Measurements from ENCODE around the gene BTBD9.

BTBD9 gene

GRCh38 chr6:38283734-38284362 lies 355.9 kb downstream of the BTBD9 start:
- H3K4me1 ChIP-seq (ENCODE audit: control insufficient read depth in 5 of 5, insufficient read depth in 5 of 5, low read length in 5 of 5): peaks cover 0 to 5% (median 0%) of the 10 kb centered on the region in 5 donors
- no peak overlapping the region for H3K9ac ChIP-seq (ENCODE audit: low read length in 5 of 5)
- H3K4me3 ChIP-seq (ENCODE audit: low read depth in 1 of 5, low read length in 5 of 5): no peak overlapping the region
- H3K27me3 ChIP-seq (ENCODE audit: control insufficient read depth in 5 of 5, insufficient read depth in 4 of 5, low read length in 5 of 5): no peaks in the 10 kb centered on the region
- H3K27ac ChIP-seq (ENCODE audit: low read depth, low read length): no peak overlapping the region
- no peaks in the 10 kb centered on the region for H3K9me3 ChIP-seq (ENCODE audit: control insufficient read depth in 5 of 5, low read length in 5 of 5)
- H3K36me3 ChIP-seq (ENCODE audit: control insufficient read depth in 5 of 5, insufficient read depth in 5 of 5, low read length in 5 of 5): peaks cover 0 to 5% (median 4%) of the 10 kb centered on the region in 5 donors

- Histone ChIP-seq H3K4me1 (ENCODE audit: control insufficient read depth in 5 of 5, insufficient read depth in 5 of 5, low read length in 5 of 5) (peaks cover 0 to under 1% (median 0%) of the 10 kb centered on the region in 5 donors), H3K4me3 (ENCODE audit: low read depth in 1 of 5, low read length in 5 of 5) (no peak overlapping the region), H3K27me3 (ENCODE audit: control insufficient read depth in 5 of 5, insufficient read depth in 4 of 5, low read length in 5 of 5) (no peaks in the 10 kb centered on the region), H3K9ac (ENCODE audit: low read length in 5 of 5) (no peak overlapping the region), H3K27ac (ENCODE audit: low read depth, low read length) (no peak overlapping the region), H3K36me3 (ENCODE audit: control insufficient read depth in 5 of 5, insufficient read depth in 5 of 5, low read length in 5 of 5) (peaks cover 0 to 5% (median 4%) of the 10 kb centered on the region in 5 donors), H3K9me3 (ENCODE audit: control insufficient read depth in 5 of 5, low read length in 5 of 5) (no peaks in the 10 kb centered on the region)
Measured at GRCh38 chr6:38282911-38283310, 356.8 kb downstream of the BTBD9 start.

DNA sequence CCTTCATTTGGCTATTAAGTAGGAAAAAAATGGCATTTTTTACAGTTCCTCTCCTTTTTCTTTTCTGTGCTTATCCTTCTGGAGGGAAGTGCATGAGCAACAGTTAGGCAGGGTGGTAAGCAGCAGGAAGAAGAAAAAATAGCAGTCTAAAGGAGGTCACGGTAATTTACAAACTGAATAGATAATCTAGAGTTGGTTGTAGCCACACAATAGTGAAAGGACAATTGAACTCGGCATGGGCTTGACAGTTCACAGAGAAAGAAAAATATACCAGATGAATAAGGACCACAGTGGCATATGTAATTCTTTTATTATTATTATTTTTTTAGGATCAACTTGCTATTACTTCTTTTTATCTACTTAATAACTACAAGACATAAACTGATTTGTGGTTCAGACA lies 358.6 kb downstream of the BTBD9 start:
- Histone ChIP-seq H3K4me3 (ENCODE audit: low read depth in 1 of 5, low read length in 5 of 5) (no peak overlapping the region), H3K27ac (ENCODE audit: low read depth, low read length) (no peak overlapping the region), H3K4me1 (ENCODE audit: control insufficient read depth in 5 of 5, insufficient read depth in 5 of 5, low read length in 5 of 5) (no peaks in the 10 kb centered on the region), H3K9ac (ENCODE audit: low read length in 5 of 5) (no peak overlapping the region), H3K9me3 (ENCODE audit: control insufficient read depth in 5 of 5, low read length in 5 of 5) (no peaks in the 10 kb centered on the region), H3K36me3 (ENCODE audit: control insufficient read depth in 5 of 5, insufficient read depth in 5 of 5, low read length in 5 of 5) (no peaks in the 10 kb centered on the region), H3K27me3 (ENCODE audit: control insufficient read depth in 5 of 5, insufficient read depth in 4 of 5, low read length in 5 of 5) (no peaks in the 10 kb centered on the region)

- H3K9me3 ChIP-seq (ENCODE audit: control insufficient read depth in 5 of 5, low read length in 5 of 5): no peaks in the 10 kb centered on the region
- no peaks in the 10 kb centered on the region for H3K4me1 ChIP-seq (ENCODE audit: control insufficient read depth in 5 of 5, insufficient read depth in 5 of 5, low read length in 5 of 5)
- no peak overlapping the region for H3K9ac ChIP-seq (ENCODE audit: low read length in 5 of 5)
- no peaks in the 10 kb centered on the region for H3K36me3 ChIP-seq (ENCODE audit: control insufficient read depth in 5 of 5, insufficient read depth in 5 of 5, low read length in 5 of 5)
- no peak overlapping the region for H3K4me3 ChIP-seq (ENCODE audit: low read depth in 1 of 5, low read length in 5 of 5)
- H3K27me3 ChIP-seq (ENCODE audit: control insufficient read depth in 5 of 5, insufficient read depth in 4 of 5, low read length in 5 of 5): no peaks in the 10 kb centered on the region
- H3K27ac ChIP-seq (ENCODE audit: low read depth, low read length): no peak overlapping the region
Measured at GRCh38 chr6:38279963-38280588, 359.7 kb downstream of the BTBD9 start.

GRCh38 chr6:38279423-38279822 lies 360.3 kb downstream of the BTBD9 start:
- Histone ChIP-seq H3K9me3 (ENCODE audit: control insufficient read depth in 5 of 5, low read length in 5 of 5) (no peaks in the 10 kb centered on the region), H3K27ac (ENCODE audit: low read depth, low read length) (no peak overlapping the region), H3K4me3 (ENCODE audit: low read depth in 1 of 5, low read length in 5 of 5) (no peak overlapping the region), H3K27me3 (ENCODE audit: control insufficient read depth in 5 of 5, insufficient read depth in 4 of 5, low read length in 5 of 5) (no peaks in the 10 kb centered on the region), H3K36me3 (ENCODE audit: control insufficient read depth in 5 of 5, insufficient read depth in 5 of 5, low read length in 5 of 5) (no peaks in the 10 kb centered on the region), H3K9ac (ENCODE audit: low read length in 5 of 5) (no peak overlapping the region), H3K4me1 (ENCODE audit: control insufficient read depth in 5 of 5, insufficient read depth in 5 of 5, low read length in 5 of 5) (no peaks in the 10 kb centered on the region)

DNA sequence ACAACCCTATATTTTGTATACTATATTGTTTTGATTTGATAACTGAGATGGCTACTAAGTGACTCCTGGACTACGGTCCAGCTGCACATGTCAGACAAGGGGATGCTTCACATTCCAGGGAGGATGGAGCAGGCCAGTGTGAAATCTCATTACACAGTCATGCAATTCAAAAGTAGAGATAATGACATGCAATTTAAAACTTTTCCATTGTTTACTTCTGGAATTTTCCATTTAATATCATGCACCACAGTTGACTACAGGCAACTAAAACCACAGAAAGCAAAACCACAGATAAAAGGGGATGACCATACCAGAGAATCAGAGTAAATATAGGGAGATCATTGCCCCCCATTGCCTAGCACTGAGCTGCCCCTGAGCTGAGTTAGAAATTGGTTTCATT lies 366.4 kb downstream of the BTBD9 start:
- no peaks in the 10 kb centered on the region for H3K36me3 ChIP-seq (ENCODE audit: control insufficient read depth in 5 of 5, insufficient read depth in 5 of 5, low read length in 5 of 5)
- no peak overlapping the region for H3K9ac ChIP-seq (ENCODE audit: low read length in 5 of 5)
- no peak overlapping the region for H3K27ac ChIP-seq (ENCODE audit: low read depth, low read length)
- H3K9me3 ChIP-seq (ENCODE audit: control insufficient read depth in 5 of 5, low read length in 5 of 5): no peaks in the 10 kb centered on the region
- no peaks in the 10 kb centered on the region for H3K27me3 ChIP-seq (ENCODE audit: control insufficient read depth in 5 of 5, insufficient read depth in 4 of 5, low read length in 5 of 5)
- H3K4me3 ChIP-seq (ENCODE audit: low read depth in 1 of 5, low read length in 5 of 5): no peak overlapping the region
- peaks cover 0 to 27% (median 13%) of the 10 kb centered on the region in 5 donors for H3K4me1 ChIP-seq (ENCODE audit: control insufficient read depth in 5 of 5, insufficient read depth in 5 of 5, low read length in 5 of 5)

DNA sequence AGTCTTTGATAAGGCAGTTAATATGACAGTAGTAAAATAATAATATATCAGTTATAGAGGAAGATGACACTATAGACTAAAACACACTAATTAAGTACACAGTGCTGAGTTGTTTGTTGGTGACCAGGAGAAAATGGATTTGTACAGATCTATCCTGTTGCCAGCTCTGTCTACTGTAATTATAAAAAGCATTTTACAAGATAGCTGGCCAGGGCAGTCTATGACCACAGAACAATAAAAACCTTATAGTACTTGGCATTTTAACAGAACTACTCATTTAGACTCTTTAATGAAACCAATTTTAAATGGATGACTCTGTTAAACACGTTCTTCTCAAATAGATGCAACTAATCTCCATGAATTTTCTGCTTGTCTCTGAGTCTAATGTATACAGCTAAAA lies 367.5 kb downstream of the BTBD9 start:
- H3K4me3 ChIP-seq (ENCODE audit: low read depth in 1 of 5, low read length in 5 of 5): no peak overlapping the region
- H3K36me3 ChIP-seq (ENCODE audit: control insufficient read depth in 5 of 5, insufficient read depth in 5 of 5, low read length in 5 of 5): no peaks in the 10 kb centered on the region
- no peaks in the 10 kb centered on the region for H3K9me3 ChIP-seq (ENCODE audit: control insufficient read depth in 5 of 5, low read length in 5 of 5)
- H3K4me1 ChIP-seq (ENCODE audit: control insufficient read depth in 5 of 5, insufficient read depth in 5 of 5, low read length in 5 of 5): peaks cover 0 to 30% (median 15%) of the 10 kb centered on the region in 5 donors
- no peaks in the 10 kb centered on the region for H3K27me3 ChIP-seq (ENCODE audit: control insufficient read depth in 5 of 5, insufficient read depth in 4 of 5, low read length in 5 of 5)
- H3K27ac ChIP-seq (ENCODE audit: low read depth, low read length): no peak overlapping the region
- no peak overlapping the region for H3K9ac ChIP-seq (ENCODE audit: low read length in 5 of 5)

DNA sequence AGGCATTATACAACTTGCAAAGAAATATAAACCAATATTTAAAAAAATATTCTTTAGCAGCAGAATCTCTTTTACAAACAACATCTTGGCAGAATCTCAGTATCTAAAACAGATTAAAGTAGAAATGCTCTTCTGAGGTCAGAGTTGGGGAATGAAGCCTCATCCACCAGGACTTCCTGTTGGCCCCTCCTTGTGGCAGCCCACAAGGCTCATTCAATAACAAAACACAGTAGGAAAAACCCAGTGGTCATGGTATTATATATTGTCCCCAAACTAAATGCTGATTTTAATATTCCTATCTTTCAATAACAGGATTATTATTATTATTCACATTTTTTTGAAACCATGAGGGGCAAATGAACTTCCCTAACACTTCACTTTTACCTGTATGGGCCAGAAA lies 368.6 kb downstream of the BTBD9 start:
- H3K36me3 ChIP-seq (ENCODE audit: control insufficient read depth in 5 of 5, insufficient read depth in 5 of 5, low read length in 5 of 5): no peaks in the 10 kb centered on the region
- no peak overlapping the region for H3K27ac ChIP-seq (ENCODE audit: low read depth, low read length)

GRCh38 chr6:38270367-38270766 lies 369.4 kb downstream of the BTBD9 start:
- no peaks in the 10 kb centered on the region for H3K9me3 ChIP-seq (ENCODE audit: control insufficient read depth in 5 of 5, low read length in 5 of 5)
- H3K27me3 ChIP-seq (ENCODE audit: control insufficient read depth in 5 of 5, insufficient read depth in 4 of 5, low read length in 5 of 5): no peaks in the 10 kb centered on the region
- H3K36me3 ChIP-seq (ENCODE audit: control insufficient read depth in 5 of 5, insufficient read depth in 5 of 5, low read length in 5 of 5): no peaks in the 10 kb centered on the region
- H3K27ac ChIP-seq (ENCODE audit: low read depth, low read length): no peak overlapping the region
- H3K4me3 ChIP-seq (ENCODE audit: low read depth in 1 of 5, low read length in 5 of 5): no peak overlapping the region
- H3K4me1 ChIP-seq (ENCODE audit: control insufficient read depth in 5 of 5, insufficient read depth in 5 of 5, low read length in 5 of 5): peaks cover 0 to 30% (median 15%) of the 10 kb centered on the region in 5 donors
- H3K9ac ChIP-seq (ENCODE audit: low read length in 5 of 5): no peak overlapping the region

More for the DNA sequence above, 368.6 kb downstream of the BTBD9 start:
- Histone ChIP-seq H3K4me1 (ENCODE audit: control insufficient read depth in 5 of 5, insufficient read depth in 5 of 5, low read length in 5 of 5) (peaks cover 0 to 30% (median 15%) of the 10 kb centered on the region in 5 donors), H3K9me3 (ENCODE audit: control insufficient read depth in 5 of 5, low read length in 5 of 5) (no peaks in the 10 kb centered on the region), H3K27me3 (ENCODE audit: control insufficient read depth in 5 of 5, insufficient read depth in 4 of 5, low read length in 5 of 5) (no peaks in the 10 kb centered on the region), H3K4me3 (ENCODE audit: low read depth in 1 of 5, low read length in 5 of 5) (no peak overlapping the region), H3K9ac (ENCODE audit: low read length in 5 of 5) (no peak overlapping the region)

DNA sequence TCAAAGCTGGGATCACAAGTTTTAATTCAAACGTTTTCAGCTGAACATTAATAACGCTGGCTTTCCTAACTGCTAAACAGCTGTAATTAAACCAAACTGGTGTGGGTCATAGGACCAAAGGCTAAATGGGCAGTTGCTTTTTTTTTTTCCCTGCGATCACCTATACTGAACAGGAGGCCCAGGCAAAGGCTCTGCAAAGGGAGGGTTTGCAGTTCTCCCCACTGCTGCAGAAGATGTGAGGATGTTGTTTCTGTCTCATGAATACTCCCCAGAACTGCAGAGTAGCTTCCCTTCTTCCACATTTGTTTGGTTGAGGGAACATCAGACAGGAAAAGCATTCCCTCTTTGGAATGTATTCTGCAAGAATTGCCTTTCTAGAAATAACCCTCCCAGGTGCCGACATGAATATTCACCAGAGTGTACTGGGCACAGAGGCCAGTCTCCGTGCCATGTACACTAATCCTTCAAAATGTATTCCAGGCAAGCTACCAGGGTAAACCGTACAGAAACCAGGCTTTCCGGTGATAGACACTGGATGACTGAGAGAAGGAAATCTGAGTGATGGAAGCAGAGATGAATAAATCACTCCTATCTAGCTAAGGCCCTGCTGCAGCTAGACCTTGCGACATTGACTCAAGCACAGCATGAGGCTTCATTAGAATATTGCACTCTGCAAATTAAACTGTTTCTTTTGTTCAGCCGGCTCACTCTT lies 370.1 kb downstream of the BTBD9 start:
- no peaks in the 10 kb centered on the region for H3K36me3 ChIP-seq (ENCODE audit: control insufficient read depth in 5 of 5, insufficient read depth in 5 of 5, low read length in 5 of 5)
- no peaks in the 10 kb centered on the region for H3K27me3 ChIP-seq (ENCODE audit: control insufficient read depth in 5 of 5, insufficient read depth in 4 of 5, low read length in 5 of 5)
- H3K27ac ChIP-seq (ENCODE audit: low read depth, low read length): no peak overlapping the region
- no peak overlapping the region for H3K9ac ChIP-seq (ENCODE audit: low read length in 5 of 5)
- H3K9me3 ChIP-seq (ENCODE audit: control insufficient read depth in 5 of 5, low read length in 5 of 5): no peaks in the 10 kb centered on the region
- H3K4me1 ChIP-seq (ENCODE audit: control insufficient read depth in 5 of 5, insufficient read depth in 5 of 5, low read length in 5 of 5): peaks cover 0 to 30% (median 15%) of the 10 kb centered on the region in 5 donors
- H3K4me3 ChIP-seq (ENCODE audit: low read depth in 1 of 5, low read length in 5 of 5): no peak overlapping the region
